DMS79 treated with DMSO at 0.1 percent for 48 hours (cell line): ENCODE data around the gene GATB.
"Not testable (repeated sequence)": the region's sequence is repeated elsewhere in the genome, so short reads cannot be mapped to it uniquely, and the experiment has no call there.

Experiments used
- DNase-seq: peaks from one replicate; lab custom pipeline; 2025; lab: John Stamatoyannopoulos, UW

GATB gene

DNA sequence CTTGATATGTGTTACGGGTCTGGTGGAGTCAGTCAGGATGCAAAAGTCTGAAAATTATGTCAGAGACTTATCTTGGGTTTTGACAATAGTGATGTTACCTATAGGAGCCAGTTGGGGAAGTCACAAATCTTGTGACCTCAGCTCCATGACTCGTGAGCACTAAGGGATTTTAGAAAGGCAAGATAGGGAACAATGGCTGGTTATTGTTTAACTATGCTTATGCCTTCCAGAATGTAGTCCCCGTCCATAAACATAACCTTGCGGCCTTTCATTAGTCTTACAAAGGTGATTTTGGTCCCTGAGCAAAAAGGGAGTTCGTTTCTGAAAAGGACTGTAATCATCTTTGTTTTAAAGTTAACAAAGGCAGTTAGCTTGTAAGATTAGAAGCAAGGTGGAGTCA lies 23.9 kb upstream of the GATB start:
- no peak for DNase-seq

- no peak for DNase-seq
These were observed 23.1 kb upstream of the GATB start for GRCh38 chr4:151783867-151784266.

DNA sequence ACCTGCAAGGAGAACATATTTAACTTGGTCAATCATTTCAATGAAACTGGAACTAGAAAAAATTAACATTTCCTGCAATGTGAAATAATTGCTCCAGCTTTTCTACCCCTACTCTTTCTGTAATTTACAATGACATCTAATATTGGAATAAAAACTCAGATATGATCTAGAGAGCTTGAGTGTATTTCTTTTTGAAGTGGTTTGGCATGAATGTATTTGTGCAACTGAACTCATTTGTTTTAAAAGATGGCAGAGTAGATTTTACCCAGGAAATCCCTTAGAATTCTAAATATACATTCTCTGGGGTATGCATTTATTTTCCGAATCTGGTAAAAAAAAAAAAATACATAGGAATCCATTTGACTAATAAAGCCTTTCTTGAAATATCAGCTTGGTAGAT lies 21.5 kb upstream of the GATB start:
- no peak for DNase-seq

DNA sequence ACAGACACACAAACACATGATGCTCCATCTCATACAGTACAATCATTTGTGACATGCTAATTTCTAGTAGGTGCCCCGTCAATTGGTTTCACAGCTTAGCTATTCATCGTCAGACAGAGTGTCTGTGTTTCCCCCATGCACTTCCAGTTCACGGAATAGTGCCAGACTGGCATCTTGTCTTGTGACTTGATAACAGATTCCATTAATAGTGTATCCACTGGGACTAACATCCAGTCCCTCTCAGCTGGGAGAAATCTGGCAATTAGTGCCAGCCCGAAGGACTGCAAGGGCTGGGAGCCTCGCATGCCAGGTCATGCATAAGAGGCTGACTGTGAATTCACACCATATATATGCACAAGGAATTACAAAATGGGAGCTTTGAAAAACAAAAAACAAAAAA lies 20.2 kb upstream of the GATB start:
- no peak for DNase-seq

GRCh38 chr4:151777471-151777870 lies 16.7 kb upstream of the GATB start:
- no peak for DNase-seq

- no peak for DNase-seq
These were observed 13.5 kb upstream of the GATB start for GRCh38 chr4:151774324-151774723.

DNA sequence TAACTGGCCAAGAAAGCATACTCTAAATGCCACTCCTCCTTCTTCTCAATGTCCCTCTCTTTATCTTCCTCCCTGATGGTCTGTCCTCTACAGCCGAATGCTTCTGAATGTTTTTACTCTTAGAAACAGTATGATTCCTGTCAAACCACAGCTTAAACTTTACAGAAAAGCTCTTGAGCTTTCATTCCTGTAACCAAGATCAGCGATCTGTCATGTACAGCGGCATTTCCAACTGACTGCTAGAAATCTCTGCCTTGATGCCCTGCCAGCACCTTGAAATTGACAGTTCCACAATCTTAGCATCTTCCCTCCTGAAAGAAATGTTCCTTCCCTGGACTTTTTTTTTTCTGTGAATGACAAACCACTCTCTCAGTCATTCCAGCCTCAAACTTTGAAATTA lies 11.5 kb upstream of the GATB start:
- DNase-seq, result no peak

DNA sequence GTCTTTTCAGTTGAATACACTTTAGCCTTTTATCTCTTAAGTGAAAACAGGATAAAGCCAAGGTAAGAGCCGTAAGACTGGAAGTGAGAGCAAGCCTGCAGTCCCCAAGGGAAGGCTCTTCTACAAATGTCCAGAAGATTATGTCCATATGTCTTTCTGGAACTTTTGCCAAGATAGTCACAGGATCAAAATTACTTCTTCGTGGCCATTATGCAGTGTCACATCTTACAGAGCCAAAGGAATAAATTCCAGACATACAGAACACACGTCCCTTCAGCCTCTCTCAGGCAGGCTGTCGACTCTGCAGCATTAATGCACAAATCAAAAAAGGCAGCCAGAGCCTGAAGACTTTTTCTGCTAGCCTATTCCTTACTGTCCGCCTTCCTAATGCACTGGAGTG lies 10.9 kb upstream of the GATB start:
- no peak for DNase-seq

- DNase-seq, result no peak
These were observed 9.3 kb upstream of the GATB start for GRCh38 chr4:151770154-151770553.

- no peak for DNase-seq
These were observed 8.0 kb upstream of the GATB start for GRCh38 chr4:151768835-151769234.

GRCh38 chr4:151766691-151767090 lies 5.9 kb upstream of the GATB start:
- DNase-seq, result no peak

GRCh38 chr4:151760002-151760401 lies 805 bp downstream of the GATB start:
- DNase-seq, result no peak

GRCh38 chr4:151753056-151753455 lies 7.8 kb downstream of the GATB start:
- DNase-seq, result no peak

DNA sequence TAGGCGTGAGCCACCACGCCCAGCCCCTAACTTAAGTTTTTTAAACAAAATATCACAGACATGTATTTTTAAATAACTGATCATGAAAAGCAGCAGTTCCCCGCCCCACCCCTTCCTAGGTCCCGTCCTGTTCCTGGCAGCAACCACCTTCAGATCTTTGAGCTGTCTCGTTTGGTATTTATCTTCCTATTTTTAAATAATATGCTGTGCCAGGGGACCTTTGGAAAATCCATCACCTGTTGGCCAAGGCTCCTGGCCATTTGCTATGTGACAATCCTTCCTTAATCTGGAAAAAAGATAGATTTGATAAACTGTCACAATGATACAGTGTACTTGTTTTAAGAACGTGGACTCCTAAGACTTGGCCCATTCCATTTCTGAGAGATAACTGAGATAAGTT lies 10.7 kb downstream of the GATB start:
- DNase-seq, result no peak

GRCh38 chr4:151745481-151746231 lies 15.2 kb downstream of the GATB start:
- no peak for DNase-seq

GRCh38 chr4:151744614-151745013 lies 16.2 kb downstream of the GATB start:
- no peak for DNase-seq

GRCh38 chr4:151743894-151744293 lies 16.9 kb downstream of the GATB start:
- DNase-seq, result no peak

GRCh38 chr4:151743128-151743854 lies 17.5 kb downstream of the GATB start:
- DNase-seq, result no peak

DNA sequence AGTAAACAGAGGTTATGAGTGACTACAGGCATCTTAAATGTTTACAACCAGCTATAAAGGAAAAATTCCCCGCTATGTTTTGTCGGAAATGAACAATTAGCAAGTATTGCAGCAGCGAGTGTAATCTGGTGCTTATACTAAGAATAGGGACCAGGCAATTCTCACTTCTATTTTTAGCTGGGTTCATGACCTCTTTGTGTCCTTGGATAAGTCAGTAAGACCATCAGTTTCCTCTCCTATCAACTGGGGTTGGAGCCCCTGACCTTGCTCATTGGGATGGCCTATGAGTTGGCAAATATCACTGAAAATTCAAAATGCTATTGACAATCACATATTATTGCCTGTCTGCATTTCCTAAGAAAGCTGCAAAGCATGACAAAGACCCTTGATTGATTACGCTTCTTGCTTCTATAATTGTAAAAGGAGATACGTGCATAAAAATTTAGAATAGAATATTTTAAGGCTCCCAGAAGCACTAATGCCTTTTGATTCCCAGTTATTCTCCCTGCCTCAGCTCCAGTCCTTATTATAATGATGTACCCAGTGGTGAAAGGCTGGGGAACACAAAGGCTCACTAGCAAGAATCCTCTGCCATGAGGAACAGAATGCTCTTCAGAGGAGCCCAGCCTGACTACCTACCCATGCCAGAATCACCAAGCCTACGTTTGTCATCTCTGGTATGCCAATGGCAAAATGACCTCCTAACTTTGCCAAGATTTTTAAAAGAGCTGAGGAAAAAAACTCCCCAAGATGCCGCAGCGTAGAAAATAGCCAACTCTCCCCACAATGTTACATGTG lies 21.9 kb downstream of the GATB start:
- no peak for DNase-seq

DNA sequence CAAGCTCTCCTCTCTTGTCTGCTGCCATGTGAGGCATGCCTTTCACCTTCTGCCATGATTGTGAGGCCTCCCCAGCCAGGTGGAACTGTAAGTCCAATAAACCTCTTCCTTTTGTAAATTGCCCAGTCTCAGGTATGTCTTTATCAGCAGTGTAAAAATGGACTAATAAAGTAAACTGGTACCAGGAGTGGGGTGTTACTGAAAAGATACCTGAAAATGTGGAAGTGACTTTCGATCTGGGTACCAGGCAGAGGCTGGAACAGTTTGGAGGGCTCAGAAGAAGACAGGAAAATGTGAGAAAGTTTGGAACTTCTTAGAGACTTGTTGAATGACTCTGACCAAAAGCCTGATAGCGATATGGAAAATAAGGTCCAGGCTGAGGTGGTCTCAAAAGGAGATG lies 24.0 kb downstream of the GATB start:
- not testable (repeated sequence) for DNase-seq

- no peak for DNase-seq
These were observed 24.4 kb downstream of the GATB start for GRCh38 chr4:151736361-151736760.

- DNase-seq, result not testable (repeated sequence)
These were observed 29.1 kb downstream of the GATB start for GRCh38 chr4:151731670-151732069.
